ENCODE results near the gene POLR1H.

DNA sequence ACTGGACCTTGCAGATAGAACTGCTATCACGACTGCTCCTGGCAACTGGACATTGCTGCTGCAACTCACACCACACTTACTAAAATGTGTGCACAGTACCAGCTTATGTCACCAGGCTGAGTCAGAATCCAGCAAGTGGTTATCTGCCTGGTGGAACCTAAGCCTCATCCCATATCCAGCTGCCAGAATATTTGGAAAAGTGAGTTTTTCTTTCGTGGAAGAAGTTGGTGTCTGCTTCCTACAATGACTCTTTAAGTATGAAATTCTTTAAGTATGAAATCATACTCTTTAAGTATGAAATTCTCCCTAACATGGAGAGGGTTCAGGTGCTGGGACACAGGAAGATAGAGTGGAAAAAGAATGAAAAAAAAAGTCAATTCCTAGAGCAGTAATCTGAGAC, 16.4 kb upstream of the POLR1H start:
- TF ChIP-seq RFX5 (IDR thresholded peaks at IDR 0.05) (no peak), RCOR1 (IDR thresholded peaks at IDR 0.05; ENCODE audit: low read depth, low read length) (no peak), CHD2 (IDR thresholded peaks at IDR 0.05; ENCODE audit: low read length, partially characterized antibody) (no peak), POLR2A (IDR thresholded peaks at IDR 0.05; ENCODE audit: low read length) (no peak), GATA3 (IDR thresholded peaks at IDR 0.05; ENCODE audit: borderline replicate concordance) (no peak)
- TF ChIP-seq, protein P1, sequence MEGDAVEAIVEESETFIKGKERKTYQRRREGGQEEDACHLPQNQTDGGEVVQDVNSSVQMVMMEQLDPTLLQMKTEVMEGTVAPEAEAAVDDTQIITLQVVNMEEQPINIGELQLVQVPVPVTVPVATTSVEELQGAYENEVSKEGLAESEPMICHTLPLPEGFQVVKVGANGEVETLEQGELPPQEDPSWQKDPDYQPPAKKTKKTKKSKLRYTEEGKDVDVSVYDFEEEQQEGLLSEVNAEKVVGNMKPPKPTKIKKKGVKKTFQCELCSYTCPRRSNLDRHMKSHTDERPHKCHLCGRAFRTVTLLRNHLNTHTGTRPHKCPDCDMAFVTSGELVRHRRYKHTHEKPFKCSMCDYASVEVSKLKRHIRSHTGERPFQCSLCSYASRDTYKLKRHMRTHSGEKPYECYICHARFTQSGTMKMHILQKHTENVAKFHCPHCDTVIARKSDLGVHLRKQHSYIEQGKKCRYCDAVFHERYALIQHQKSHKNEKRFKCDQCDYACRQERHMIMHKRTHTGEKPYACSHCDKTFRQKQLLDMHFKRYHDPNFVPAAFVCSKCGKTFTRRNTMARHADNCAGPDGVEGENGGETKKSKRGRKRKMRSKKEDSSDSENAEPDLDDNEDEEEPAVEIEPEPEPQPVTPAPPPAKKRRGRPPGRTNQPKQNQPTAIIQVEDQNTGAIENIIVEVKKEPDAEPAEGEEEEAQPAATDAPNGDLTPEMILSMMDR (IDR thresholded peaks at IDR 0.05) = no peak
